GM23338 (cell line): ENCODE measurements around the gene EIF3L. TPM values are rescaled to one million over a fixed set of nuclear protein-coding genes. Genes with fewer than 3 reads are reported as not detected.

Source experiments
- ATAC-seq: fragments of 200-7000 bp; cut with Tn5 transposase; 3 replicates; pipeline ENCODE4 v1.9.1; 2020
- DNase-seq: peaks from one replicate; pipeline ENCODE4 v3.0.0-alpha.2; 2015; ENCODE audit warnings: low spot score
- H2AFZ ChIP-seq: fragments of 200-600 bp; sonication (generic); 2 replicates; pipeline ENCODE4 v1.8.0; 2016; ENCODE audit warnings: antibody characterized with exemption, mild to moderate bottlenecking, moderate library complexity
- H3F3A ChIP-seq: fragments of 200-600 bp; sonication (generic); replicated peaks from 2 replicates; pipeline ENCODE4 v1.8.0; 2017; ENCODE audit warnings: antibody characterized with exemption, mixed run types, low read depth
- H3K27ac ChIP-seq: fragments of 200-600 bp; sonication (generic); 2 replicates; pipeline ENCODE4 v1.6.1; 2016; ENCODE audit warnings: low read depth
- H3K27me3 ChIP-seq: fragments of 200-600 bp; sonication (generic); 2 replicates; pipeline ENCODE4 v1.8.0; 2016; ENCODE audit warnings: mild to moderate bottlenecking, mixed run types, moderate library complexity; ENCODE audit not compliant: insufficient read depth
- H3K36me3 ChIP-seq: fragments of 200-600 bp; sonication (generic); 2 replicates; pipeline ENCODE4 v1.8.0; 2016; ENCODE audit warnings: mild to moderate bottlenecking; ENCODE audit not compliant: insufficient read depth
- H3K4me1 ChIP-seq: fragments of 200-600 bp; sonication (generic); 2 replicates; pipeline ENCODE4 v1.8.0; 2016; ENCODE audit warnings: mild to moderate bottlenecking, moderate library complexity; ENCODE audit not compliant: insufficient read depth
- H3K4me2 ChIP-seq: fragments of 200-600 bp; sonication (generic); 2 replicates; pipeline ENCODE4 v1.7.1; 2017; ENCODE audit warnings: mixed run types
- H3K4me3 ChIP-seq: fragments of 200-600 bp; sonication (generic); 2 replicates; pipeline ENCODE4 v1.6.1; 2016; ENCODE audit warnings: mixed run types
- H3K79me2 ChIP-seq: fragments of 200-600 bp; sonication (generic); replicated peaks from 2 replicates; pipeline ENCODE4 v1.8.0; 2017; ENCODE audit warnings: mild to moderate bottlenecking; ENCODE audit not compliant: insufficient read depth
- H3K9me2 ChIP-seq: fragments of 200-600 bp; sonication (generic); 2 replicates; pipeline ENCODE4 v1.8.0; 2017; ENCODE audit not compliant: insufficient read depth
- H4K20me1 ChIP-seq: fragments of 200-600 bp; sonication (generic); replicated peaks from 2 replicates; pipeline ENCODE4 v1.8.0; 2017; ENCODE audit warnings: mild to moderate bottlenecking; ENCODE audit not compliant: insufficient read depth
- H3K27ac Mint-ChIP-seq: 2 replicates; pipeline ENCODE4 v1.8.0; 2020; ENCODE audit warnings: inconsistent platforms, mild to moderate bottlenecking, moderate library complexity, mixed read lengths
- H3K27me3 Mint-ChIP-seq: 3 replicates; pipeline ENCODE4 v1.8.0; 2022; ENCODE audit warnings: low read depth, mild to moderate bottlenecking, moderate library complexity, mixed read lengths, inconsistent platforms; ENCODE audit not compliant: insufficient read depth, poor library complexity
- H3K36me3 Mint-ChIP-seq: 3 replicates; pipeline ENCODE4 v1.8.0; 2021; ENCODE audit warnings: low read depth, mild to moderate bottlenecking, inconsistent platforms, moderate library complexity, mixed read lengths
- H3K4me1 Mint-ChIP-seq: 3 replicates; pipeline ENCODE4 v1.8.0; 2020; ENCODE audit warnings: mild to moderate bottlenecking, inconsistent platforms, mixed read lengths
- H3K4me3 Mint-ChIP-seq: 3 replicates; pipeline ENCODE4 v1.8.0; 2021; ENCODE audit warnings: moderate library complexity, mild to moderate bottlenecking, inconsistent platforms, mixed read lengths
- H3K9me3 Mint-ChIP-seq: 3 replicates; pipeline ENCODE4 v1.8.0; 2020; ENCODE audit warnings: moderate library complexity, mild to moderate bottlenecking, inconsistent platforms, mixed read lengths
- EZH2phosphoT487 ChIP-seq: fragments of 200-600 bp; sonication (generic); IDR thresholded peaks from one replicate; pipeline ENCODE4 v1.8.1; 2018; ENCODE audit warnings: antibody characterized with exemption; ENCODE audit not compliant: unreplicated experiment
- STAT1 ChIP-seq: IDR thresholded peaks from one replicate; pipeline ENCODE4 v1.6.1; 2016; ENCODE audit warnings: antibody characterized with exemption; ENCODE audit not compliant: unreplicated experiment
- polyA plus RNA-seq: library from polyadenylated mRNA; unstranded; fragments of >200 nt; fragmentation: Nextera tagmentation; extraction: Ambion mirVana; gene quantifications from 2 replicates; pipeline ENCODE4 v1.2.1, GENCODE V29; 2016
- total RNA-seq: library from RNA; depleted of rRNA; stranded (reverse); fragments of >200 nt; shearing (Covaris generic); gene quantifications from 2 replicates; pipeline ENCODE4 v1.2.3, GENCODE V29; 2014
- TF ChIP-seq, protein P1 (sequence below): IDR thresholded peaks from one replicate; pipeline ENCODE4 v1.6.1; 2018; ENCODE audit warnings: antibody characterized with exemption; ENCODE audit not compliant: unreplicated experiment

The EIF3L gene
- total and polyA plus RNA-seq, 2 experiments from 2014 or later, result 430 to 459 TPM

DNA sequence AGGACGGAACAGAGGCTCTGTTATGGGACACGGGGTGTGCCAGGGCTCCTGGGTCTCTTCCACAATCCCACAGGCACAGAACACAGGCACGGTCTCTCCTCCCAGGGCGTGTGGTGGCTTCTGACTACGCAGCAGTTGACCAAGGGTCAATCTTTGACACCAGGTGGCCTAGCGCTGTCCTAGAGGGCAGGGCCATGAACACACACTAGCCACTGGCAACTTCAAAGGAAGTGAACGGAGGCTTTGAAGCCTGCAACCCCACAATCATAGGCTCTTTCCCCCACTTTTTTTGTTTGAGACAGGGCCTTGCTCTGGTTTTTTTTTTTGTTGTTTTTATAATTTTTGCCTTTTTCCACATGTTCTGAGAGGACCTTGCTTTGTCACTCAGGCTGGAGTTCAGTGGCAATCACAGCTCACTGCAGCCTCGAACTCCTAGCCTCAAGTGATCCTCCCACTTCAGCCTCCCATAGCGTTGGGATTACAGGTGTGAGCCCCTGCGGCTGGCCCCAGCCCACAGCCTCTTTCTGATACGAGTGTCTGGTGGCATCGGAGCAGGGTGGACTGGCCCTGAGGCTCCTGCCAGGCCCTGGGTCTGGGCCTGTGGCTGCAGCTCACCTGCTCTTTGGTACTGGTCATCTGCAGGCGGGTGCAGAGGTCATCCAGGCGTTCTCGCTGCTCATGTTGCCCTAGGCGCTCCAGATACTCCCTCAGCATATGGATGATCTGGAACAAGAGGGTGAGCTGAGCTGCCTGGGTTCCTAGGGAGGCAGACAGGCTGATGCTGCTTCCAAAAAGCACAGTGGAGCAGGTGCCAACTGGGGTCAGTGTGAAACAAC lies 17.0 kb upstream of the EIF3L start:
- DNase-seq (no peak), ATAC-seq (no peak)
- Histone ChIP-seq H3F3A (no peaks in the 10 kb centered on the region), H4K20me1 (0 out of 2 replicates have a peak, but pooled peaks cover under 1% of the 10 kb centered on the region), H3K4me1 (no peaks in the 10 kb centered on the region), H3K27ac (no peak overlapping the region), H3K4me3 (no peak overlapping the region), H3K9me2 (no peaks in the 10 kb centered on the region), H3K27me3 (no peaks in the 10 kb centered on the region), H3K36me3 (no peaks in the 10 kb centered on the region; the same call in 1 of the 2 replicates), H3K79me2 (no peaks in the 10 kb centered on the region), H2AFZ (no peak overlapping the region), H3K4me2 (no peak overlapping the region)
- Mint-ChIP-seq H3K27me3 (peaks cover 3% of the 10 kb centered on the region), H3K36me3 (peaks cover 15% of the 10 kb centered on the region; the same call in 2 of the 3 replicates), H3K27ac (no peak overlapping the region), H3K9me3 (no peaks in the 10 kb centered on the region), H3K4me3 (no peak overlapping the region), H3K4me1 (no peaks in the 10 kb centered on the region)
- no peak for TF ChIP-seq STAT1

DNA sequence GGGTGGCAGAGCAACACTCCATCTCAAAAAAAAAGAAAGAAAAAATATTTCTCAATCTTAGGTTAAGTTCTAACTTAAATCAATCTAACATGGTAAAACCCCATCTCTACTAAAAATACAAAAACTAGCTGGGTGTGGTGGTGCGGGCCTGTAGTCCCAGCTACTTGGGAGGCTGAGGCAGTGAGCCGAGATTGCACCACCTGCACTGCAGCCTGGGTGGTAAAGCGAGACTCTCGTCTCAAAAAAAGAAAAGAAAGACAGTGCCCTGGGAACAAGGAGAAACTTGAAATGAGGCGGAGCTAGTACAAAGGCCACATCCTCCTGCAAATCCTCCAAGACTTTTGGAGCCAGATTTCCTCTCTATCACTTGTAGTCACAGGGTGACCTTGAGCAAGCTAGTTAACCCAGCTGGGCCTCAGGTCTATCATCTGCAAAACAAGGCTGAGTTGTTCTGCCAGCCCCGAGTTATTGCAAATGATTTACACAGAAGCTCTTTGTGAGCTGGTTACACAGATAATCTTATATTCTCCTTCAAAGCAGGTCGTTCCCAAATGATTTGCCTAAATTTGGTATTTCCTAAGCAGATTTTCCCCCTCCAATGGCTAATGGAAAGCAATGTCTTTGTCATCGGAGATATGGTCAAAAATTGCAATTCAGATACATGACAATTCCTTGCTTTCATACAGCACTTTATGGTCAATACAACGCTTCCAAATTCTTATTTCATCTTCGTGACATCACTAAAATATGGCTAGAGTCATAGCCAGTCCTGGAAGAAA lies 7.0 kb upstream of the EIF3L start:
- peaks cover 12% of the 10 kb centered on the region for H3F3A ChIP-seq
- H3K9me2 ChIP-seq, result no peaks in the 10 kb centered on the region
- Mint-ChIP-seq H3K36me3 (peaks cover 19% of the 10 kb centered on the region), H3K27me3 (peaks cover 7% of the 10 kb centered on the region), H3K9me3 (peaks cover 11% of the 10 kb centered on the region; the same call in 2 of the 3 replicates), H3K27ac (no peak overlapping the region), H3K4me1 (peaks cover 3% of the 10 kb centered on the region; the same call in 1 of the 3 replicates), H3K4me3 (peak overlapping the region; percentile 90)
- DNase-seq (no peak), ATAC-seq (no peak)
- H2AFZ ChIP-seq, result no peak overlapping the region
- no peak for TF ChIP-seq EZH2phosphoT487
- TF ChIP-seq, protein P1, sequence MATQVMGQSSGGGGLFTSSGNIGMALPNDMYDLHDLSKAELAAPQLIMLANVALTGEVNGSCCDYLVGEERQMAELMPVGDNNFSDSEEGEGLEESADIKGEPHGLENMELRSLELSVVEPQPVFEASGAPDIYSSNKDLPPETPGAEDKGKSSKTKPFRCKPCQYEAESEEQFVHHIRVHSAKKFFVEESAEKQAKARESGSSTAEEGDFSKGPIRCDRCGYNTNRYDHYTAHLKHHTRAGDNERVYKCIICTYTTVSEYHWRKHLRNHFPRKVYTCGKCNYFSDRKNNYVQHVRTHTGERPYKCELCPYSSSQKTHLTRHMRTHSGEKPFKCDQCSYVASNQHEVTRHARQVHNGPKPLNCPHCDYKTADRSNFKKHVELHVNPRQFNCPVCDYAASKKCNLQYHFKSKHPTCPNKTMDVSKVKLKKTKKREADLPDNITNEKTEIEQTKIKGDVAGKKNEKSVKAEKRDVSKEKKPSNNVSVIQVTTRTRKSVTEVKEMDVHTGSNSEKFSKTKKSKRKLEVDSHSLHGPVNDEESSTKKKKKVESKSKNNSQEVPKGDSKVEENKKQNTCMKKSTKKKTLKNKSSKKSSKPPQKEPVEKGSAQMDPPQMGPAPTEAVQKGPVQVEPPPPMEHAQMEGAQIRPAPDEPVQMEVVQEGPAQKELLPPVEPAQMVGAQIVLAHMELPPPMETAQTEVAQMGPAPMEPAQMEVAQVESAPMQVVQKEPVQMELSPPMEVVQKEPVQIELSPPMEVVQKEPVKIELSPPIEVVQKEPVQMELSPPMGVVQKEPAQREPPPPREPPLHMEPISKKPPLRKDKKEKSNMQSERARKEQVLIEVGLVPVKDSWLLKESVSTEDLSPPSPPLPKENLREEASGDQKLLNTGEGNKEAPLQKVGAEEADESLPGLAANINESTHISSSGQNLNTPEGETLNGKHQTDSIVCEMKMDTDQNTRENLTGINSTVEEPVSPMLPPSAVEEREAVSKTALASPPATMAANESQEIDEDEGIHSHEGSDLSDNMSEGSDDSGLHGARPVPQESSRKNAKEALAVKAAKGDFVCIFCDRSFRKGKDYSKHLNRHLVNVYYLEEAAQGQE, result no peak
- no peak overlapping the region for H3K27ac ChIP-seq
- no peaks in the 10 kb centered on the region for H3K36me3 ChIP-seq
- H3K79me2 ChIP-seq, result peaks cover 13% of the 10 kb centered on the region
- peaks cover 2% of the 10 kb centered on the region; the same call in 1 of the 2 replicates for H4K20me1 ChIP-seq
- H3K4me3 ChIP-seq, result no peak overlapping the region
- H3K27me3 ChIP-seq, result no peaks in the 10 kb centered on the region
- no peak overlapping the region for H3K4me2 ChIP-seq
- H3K4me1 ChIP-seq, result no peaks in the 10 kb centered on the region
